IPS-15b (cell line): Measurements from ENCODE around the gene PROP1.
"Not testable (repeated sequence)": the region's sequence is repeated elsewhere in the genome, so short reads cannot be mapped to it uniquely, and the experiment has no call there.

Source experiments
- H3K27me3 ChIP-seq: one replicate; pipeline ENCODE4 v1.6.1; 2013; ENCODE audit warnings: low read length; ENCODE audit not compliant: control insufficient read depth, insufficient read depth
- H3K36me3 ChIP-seq: one replicate; pipeline ENCODE4 v1.6.1; 2013; ENCODE audit warnings: low read length; ENCODE audit not compliant: control insufficient read depth, insufficient read depth
- H3K4me1 ChIP-seq: one replicate; pipeline ENCODE4 v1.6.1; 2013; ENCODE audit warnings: mild to moderate bottlenecking, low read length; ENCODE audit not compliant: control insufficient read depth, insufficient read depth
- H3K4me3 ChIP-seq: one replicate; pipeline ENCODE4 v1.5.1; 2013; ENCODE audit warnings: low read depth, low read length
- H3K9ac ChIP-seq: one replicate; pipeline ENCODE4 v1.6.1; 2013; ENCODE audit warnings: low read depth, mild to moderate bottlenecking, low read length
- H3K9me3 ChIP-seq: one replicate; pipeline ENCODE4 v1.6.1; 2013; ENCODE audit warnings: mild to moderate bottlenecking, low read length; ENCODE audit not compliant: control insufficient read depth, insufficient read depth

PROP1 gene

DNA sequence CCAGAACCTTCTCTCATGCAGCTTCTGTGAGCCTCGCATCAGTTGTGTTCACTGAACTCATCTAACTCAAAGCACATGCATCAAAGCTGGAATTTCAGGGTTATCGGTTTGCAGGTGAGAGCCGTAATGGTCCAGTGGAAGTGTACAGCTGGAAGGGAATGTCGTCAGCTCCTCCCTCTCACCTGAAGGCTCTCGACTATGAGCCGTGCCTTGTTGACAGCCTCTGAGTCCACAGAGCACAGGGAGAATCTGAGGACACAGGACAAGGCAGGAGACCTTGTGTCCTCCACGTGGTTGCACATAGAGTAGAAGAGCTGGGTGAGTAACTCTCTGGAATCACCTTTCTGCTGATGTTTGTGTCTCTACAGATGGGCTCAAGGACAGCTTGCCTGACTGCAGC lies 38.8 kb downstream of the PROP1 start:
- H3K4me1 ChIP-seq: peaks cover 6% of the 10 kb centered on the region
- H3K9ac ChIP-seq: no peak overlapping the region
- H3K36me3 ChIP-seq: peaks cover 5% of the 10 kb centered on the region
- no peaks in the 10 kb centered on the region for H3K27me3 ChIP-seq
- H3K4me3 ChIP-seq: no peak overlapping the region
- H3K9me3 ChIP-seq: no peaks in the 10 kb centered on the region

GRCh38 chr5:177953101-177953500 lies 42.9 kb downstream of the PROP1 start:
- not testable (repeated sequence) for H3K9ac ChIP-seq, H3K4me3 ChIP-seq, H3K4me1 ChIP-seq, H3K36me3 ChIP-seq, H3K27me3 ChIP-seq, H3K9me3 ChIP-seq

DNA sequence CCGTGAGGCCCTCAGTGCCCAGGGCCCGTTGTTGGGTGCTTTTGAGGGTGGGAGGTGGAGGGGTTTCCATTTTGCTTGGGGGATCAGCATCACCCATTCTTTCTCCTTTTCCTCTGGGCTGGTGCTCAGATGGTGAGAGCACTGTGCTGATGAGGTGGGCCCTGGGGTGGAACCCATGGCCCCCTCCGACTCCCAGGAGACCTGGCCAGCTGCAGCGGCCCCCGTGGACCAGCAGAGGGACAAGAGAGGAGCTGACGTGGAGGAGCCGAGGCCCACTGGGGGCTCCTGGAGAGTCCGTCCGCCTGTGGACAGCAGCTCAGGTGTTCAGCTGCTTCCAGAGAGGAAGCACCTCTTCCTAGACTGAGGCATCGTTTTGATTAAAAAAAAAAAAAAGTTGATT lies 46.4 kb downstream of the PROP1 start:
- H3K9ac ChIP-seq, H3K4me1 ChIP-seq, H3K9me3 ChIP-seq, H3K4me3 ChIP-seq, H3K27me3 ChIP-seq, H3K36me3 ChIP-seq: not testable (repeated sequence)

GRCh38 chr5:177949065-177949464 lies 47.0 kb downstream of the PROP1 start:
- H3K4me1 ChIP-seq, H3K4me3 ChIP-seq, H3K9me3 ChIP-seq, H3K27me3 ChIP-seq, H3K9ac ChIP-seq, H3K36me3 ChIP-seq: not testable (repeated sequence)

GRCh38 chr5:177947912-177948311 lies 48.1 kb downstream of the PROP1 start:
- not testable (repeated sequence) for H3K36me3 ChIP-seq, H3K4me1 ChIP-seq, H3K27me3 ChIP-seq, H3K4me3 ChIP-seq, H3K9me3 ChIP-seq, H3K9ac ChIP-seq

DNA sequence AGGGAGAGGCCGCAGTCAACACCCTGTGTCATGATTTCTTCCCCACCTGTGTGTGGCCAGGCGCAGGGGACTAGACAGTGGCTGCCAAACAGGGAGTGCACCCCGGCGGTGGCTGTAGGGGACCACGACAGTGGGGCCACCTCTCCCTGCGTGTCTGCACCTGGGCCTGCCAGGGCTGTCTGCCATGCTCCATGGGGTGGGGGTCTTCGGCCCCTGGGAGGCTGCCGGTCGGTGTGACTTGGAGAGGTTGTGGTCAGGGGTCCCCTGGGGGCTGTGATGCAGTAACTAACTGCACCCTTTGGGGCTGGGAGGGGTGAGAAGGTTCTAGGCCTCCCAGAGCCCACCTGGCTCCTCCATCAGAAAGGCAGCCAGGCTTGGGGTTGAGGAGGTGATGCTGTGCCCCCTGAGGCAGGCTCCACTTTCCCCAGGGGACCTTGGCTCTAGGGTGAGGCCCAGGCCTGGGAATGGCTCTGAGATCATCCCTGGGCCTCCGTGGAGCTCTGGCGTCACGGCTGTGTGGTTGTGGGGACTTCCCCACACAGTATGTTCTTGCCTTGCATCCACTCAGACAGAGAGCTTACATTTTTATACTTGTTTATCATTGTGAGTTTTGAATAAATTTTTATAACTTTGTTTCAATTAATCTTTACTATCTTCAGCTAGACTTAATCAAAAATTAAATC lies 50.3 kb downstream of the PROP1 start:
- H3K4me1 ChIP-seq, H3K36me3 ChIP-seq, H3K9me3 ChIP-seq, H3K27me3 ChIP-seq, H3K4me3 ChIP-seq, H3K9ac ChIP-seq: not testable (repeated sequence)

DNA sequence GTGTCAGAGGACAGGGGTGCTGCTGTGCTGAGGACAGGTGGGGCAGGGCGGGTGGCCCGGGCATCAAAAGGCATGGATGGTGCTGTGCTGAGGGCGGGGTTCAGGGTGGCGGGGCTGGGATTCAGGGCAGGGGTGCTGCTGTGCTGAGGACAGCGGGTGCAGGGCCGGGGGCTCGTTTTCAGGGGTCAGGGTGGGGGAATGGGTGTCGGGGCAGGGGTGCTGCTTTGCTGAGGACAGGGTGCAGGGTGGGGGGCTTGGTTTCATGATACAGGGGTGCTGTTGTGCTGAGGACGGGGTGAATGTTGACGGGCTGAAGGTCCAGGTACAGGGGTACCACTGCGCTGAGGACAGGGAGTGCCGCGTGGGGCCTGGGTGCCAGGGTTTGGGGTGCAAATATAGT lies 50.9 kb downstream of the PROP1 start:
- H3K4me3 ChIP-seq, H3K9ac ChIP-seq, H3K4me1 ChIP-seq, H3K27me3 ChIP-seq, H3K36me3 ChIP-seq, H3K9me3 ChIP-seq: not testable (repeated sequence)

DNA sequence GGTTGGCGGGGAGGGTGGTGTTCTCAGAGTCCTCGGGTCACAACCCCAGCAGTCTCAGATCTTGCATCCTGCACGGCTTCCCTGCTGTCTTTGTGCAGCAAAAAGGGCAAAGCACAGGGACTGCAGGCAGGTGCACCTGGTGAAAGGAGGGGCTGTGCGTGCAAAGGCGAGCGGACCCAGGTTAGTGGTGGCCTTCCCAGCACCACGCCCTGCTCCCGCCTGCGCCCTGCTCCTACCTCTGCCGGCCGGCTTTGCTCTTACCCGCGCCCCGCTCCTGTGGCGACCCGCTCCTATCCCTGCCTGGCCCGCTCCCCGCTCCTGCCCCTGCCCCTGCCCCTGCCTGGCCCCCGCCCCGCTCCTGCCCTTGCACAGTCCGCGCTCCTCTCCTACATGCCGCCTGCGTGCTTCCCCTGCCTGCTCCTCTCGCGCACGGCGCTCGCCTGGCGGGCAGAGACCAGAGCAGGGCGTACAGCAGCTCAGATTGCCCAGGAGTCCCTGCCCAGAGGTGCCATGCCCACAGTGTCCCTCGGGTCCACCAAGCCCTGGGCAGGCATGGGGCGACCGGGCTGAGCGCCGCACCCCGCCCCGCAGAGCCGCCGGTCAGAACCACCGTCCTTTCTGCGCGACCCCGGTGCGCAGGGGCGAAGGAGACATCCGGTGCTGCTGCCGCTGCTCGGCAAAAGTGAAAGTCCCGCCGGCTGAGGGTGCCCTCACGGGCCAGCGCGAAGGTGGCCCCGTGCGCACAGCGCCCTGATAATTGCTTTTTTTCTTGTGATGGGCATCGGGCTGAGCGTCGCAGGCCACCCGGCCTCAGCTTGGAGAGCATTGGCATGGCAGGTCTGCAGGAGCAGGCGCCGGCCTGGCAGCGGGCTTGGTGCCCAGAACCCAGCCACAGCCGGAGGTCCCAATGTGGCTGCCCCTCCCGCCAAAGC lies 52.0 kb downstream of the PROP1 start:
- peak overlapping the region; percentile 8 for H3K4me3 ChIP-seq
- not testable (repeated sequence) for H3K9me3 ChIP-seq, H3K36me3 ChIP-seq, H3K9ac ChIP-seq, H3K4me1 ChIP-seq, H3K27me3 ChIP-seq

DNA sequence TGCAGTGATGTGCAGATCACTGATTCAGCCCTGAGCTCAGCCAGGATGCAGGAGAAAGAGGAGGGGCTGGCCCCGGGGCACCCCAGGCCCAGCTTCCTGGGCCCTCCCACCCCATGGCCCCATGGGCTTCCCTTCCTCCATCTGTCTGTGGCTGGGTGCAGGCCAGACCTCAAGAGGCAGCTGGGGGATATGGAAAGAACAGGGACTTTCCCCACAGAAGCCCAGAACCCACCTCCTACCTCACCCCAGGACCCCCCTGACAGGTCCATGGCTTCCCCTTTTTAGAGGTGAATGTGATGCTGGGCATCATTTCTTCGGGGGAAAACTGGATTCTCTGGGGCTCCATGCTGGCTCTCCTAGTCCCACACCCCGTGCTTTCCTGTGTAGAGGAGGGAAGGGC lies 53.1 kb downstream of the PROP1 start:
- H3K4me1 ChIP-seq, H3K9me3 ChIP-seq, H3K4me3 ChIP-seq, H3K9ac ChIP-seq, H3K27me3 ChIP-seq, H3K36me3 ChIP-seq: not testable (repeated sequence)
